ENCODE measurements around the gene ITPA. TPM values are rescaled to one million over a fixed set of nuclear protein-coding genes. Genes with fewer than 3 reads are reported as not detected.

The ITPA gene
- total and polyA plus RNA-seq, 2 of the 13 experiments (the other 11 are each of a cell fraction or from before 2014, with no cell fraction given) = 60.1 to 103 TPM

DNA sequence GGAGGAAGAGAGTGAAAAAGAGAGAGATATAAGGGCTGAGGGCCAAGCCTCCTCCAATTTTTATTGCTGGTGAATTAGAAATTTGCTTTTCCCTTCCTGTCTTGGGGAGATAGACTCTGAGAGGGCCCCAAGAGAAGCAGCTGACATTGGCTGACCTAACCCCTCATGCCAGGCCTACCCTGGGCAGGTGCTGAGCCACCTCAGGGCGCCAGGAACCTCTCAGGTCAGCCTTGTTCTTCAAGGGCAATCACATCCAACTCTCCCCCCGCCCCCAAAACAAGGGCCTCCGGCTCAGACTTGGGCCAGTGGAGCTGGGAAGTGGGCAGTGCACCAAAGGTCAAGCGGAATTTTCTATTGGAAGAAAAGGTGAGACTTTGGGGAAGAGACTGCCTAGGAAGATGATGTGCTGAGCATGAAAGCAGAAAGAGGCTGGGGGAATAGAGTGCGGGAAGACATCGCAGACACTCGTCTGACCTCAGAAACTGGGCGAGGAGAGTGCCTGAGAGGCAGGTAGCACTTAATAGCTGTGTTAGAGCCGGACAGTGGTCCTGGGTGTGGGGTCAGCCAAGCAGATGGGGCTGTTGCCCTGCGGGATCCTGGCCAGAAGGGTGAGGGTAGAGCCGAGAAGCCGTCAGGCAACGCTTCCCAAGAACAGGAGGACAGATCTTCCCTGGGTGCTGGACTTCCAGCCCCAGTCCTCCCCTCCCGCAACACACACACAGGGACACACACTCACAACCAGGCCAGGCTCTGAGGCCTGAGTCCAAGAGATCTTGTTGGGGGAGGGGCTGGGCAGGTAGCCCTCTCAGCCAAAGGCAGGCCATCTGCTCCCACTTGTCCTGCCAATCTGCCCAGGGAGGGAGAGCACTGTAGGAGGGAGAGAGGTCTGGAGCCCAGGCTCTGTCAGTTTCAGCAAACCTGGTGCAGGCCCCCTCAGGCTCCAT is 45.9 kb upstream of the ITPA start (continued):
- TF ChIP-seq ZNF350 (CRISPR knock-in tag; IDR thresholded peaks at IDR 0.05; ENCODE audit: borderline replicate concordance, low read depth) (no peak), LCORL (IDR thresholded peaks at IDR 0.05) (no peak), LCORL (CRISPR knock-in tag; IDR thresholded peaks at IDR 0.05) (0 out of 2 replicates have a peak, but pooled peaks have one; percentile 38), SYNCRIP (IDR thresholded peaks at IDR 0.05; ENCODE audit: insufficient read depth, low read depth, low read length) (no peak), NONO (IDR thresholded peaks at IDR 0.05) (no peak), NONO (CRISPR knock-in tag; conservative IDR thresholded peaks at IDR 0.05) (peak; percentile 32; the same call in 1 of the 2 replicates), ZNF790 (CRISPR knock-in tag; IDR thresholded peaks at IDR 0.05; ENCODE audit: borderline replicate concordance) (no peak), ZC3H4 (CRISPR knock-in tag; IDR thresholded peaks at IDR 0.05; ENCODE audit: borderline replicate concordance) (no peak), EED (CRISPR knock-in tag; IDR thresholded peaks at IDR 0.05) (no peak), CAMTA2 (CRISPR knock-in tag; IDR thresholded peaks at IDR 0.05; ENCODE audit: borderline replicate concordance) (peak; percentile 66; the same call in 1 of the 2 replicates), POGZ (CRISPR knock-in tag; IDR thresholded peaks at IDR 0.05) (no peak), ZNF776 (CRISPR knock-in tag; IDR thresholded peaks at IDR 0.05) (no peak), NBN (conservative IDR thresholded peaks at IDR 0.05) (no peak), SOX5 (CRISPR knock-in tag; IDR thresholded peaks at IDR 0.05; ENCODE audit: borderline replicate concordance) (no peak)
- TF ChIP-seq, protein P1, sequence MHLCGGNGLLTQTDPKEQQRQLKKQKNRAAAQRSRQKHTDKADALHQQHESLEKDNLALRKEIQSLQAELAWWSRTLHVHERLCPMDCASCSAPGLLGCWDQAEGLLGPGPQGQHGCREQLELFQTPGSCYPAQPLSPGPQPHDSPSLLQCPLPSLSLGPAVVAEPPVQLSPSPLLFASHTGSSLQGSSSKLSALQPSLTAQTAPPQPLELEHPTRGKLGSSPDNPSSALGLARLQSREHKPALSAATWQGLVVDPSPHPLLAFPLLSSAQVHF (CRISPR knock-in tag; IDR thresholded peaks at IDR 0.05) = no peak
- TF ChIP-seq, protein P2, sequence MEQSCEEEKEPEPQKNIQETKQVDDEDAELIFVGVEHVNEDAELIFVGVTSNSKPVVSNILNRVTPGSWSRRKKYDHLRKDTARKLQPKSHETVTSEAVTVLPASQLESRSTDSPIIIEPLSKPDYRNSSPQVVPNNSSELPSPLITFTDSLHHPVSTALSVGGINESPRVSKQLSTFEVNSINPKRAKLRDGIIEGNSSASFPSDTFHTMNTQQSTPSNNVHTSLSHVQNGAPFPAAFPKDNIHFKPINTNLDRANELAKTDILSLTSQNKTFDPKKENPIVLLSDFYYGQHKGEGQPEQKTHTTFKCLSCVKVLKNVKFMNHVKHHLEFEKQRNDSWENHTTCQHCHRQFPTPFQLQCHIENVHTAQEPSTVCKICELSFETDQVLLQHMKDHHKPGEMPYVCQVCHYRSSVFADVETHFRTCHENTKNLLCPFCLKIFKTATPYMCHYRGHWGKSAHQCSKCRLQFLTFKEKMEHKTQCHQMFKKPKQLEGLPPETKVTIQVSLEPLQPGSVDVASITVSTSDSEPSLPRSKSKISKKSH (CRISPR knock-in tag; IDR thresholded peaks at IDR 0.05; ENCODE audit: borderline replicate concordance) = 0 out of 2 replicates have a peak, but pooled peaks have one; percentile 8
- TF ChIP-seq, protein P3, sequence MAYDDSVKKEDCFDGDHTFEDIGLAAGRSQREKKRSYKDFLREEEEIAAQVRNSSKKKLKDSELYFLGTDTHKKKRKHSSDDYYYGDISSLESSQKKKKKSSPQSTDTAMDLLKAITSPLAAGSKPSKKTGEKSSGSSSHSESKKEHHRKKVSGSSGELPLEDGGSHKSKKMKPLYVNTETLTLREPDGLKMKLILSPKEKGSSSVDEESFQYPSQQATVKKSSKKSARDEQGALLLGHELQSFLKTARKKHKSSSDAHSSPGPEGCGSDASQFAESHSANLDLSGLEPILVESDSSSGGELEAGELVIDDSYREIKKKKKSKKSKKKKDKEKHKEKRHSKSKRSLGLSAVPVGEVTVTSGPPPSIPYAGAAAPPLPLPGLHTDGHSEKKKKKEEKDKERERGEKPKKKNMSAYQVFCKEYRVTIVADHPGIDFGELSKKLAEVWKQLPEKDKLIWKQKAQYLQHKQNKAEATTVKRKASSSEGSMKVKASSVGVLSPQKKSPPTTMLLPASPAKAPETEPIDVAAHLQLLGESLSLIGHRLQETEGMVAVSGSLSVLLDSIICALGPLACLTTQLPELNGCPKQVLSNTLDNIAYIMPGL (CRISPR knock-in tag; IDR thresholded peaks at IDR 0.05; ENCODE audit: borderline replicate concordance in 1 of 2, low read depth in 1 of 2) = no peak
- TF ChIP-seq, protein P4, sequence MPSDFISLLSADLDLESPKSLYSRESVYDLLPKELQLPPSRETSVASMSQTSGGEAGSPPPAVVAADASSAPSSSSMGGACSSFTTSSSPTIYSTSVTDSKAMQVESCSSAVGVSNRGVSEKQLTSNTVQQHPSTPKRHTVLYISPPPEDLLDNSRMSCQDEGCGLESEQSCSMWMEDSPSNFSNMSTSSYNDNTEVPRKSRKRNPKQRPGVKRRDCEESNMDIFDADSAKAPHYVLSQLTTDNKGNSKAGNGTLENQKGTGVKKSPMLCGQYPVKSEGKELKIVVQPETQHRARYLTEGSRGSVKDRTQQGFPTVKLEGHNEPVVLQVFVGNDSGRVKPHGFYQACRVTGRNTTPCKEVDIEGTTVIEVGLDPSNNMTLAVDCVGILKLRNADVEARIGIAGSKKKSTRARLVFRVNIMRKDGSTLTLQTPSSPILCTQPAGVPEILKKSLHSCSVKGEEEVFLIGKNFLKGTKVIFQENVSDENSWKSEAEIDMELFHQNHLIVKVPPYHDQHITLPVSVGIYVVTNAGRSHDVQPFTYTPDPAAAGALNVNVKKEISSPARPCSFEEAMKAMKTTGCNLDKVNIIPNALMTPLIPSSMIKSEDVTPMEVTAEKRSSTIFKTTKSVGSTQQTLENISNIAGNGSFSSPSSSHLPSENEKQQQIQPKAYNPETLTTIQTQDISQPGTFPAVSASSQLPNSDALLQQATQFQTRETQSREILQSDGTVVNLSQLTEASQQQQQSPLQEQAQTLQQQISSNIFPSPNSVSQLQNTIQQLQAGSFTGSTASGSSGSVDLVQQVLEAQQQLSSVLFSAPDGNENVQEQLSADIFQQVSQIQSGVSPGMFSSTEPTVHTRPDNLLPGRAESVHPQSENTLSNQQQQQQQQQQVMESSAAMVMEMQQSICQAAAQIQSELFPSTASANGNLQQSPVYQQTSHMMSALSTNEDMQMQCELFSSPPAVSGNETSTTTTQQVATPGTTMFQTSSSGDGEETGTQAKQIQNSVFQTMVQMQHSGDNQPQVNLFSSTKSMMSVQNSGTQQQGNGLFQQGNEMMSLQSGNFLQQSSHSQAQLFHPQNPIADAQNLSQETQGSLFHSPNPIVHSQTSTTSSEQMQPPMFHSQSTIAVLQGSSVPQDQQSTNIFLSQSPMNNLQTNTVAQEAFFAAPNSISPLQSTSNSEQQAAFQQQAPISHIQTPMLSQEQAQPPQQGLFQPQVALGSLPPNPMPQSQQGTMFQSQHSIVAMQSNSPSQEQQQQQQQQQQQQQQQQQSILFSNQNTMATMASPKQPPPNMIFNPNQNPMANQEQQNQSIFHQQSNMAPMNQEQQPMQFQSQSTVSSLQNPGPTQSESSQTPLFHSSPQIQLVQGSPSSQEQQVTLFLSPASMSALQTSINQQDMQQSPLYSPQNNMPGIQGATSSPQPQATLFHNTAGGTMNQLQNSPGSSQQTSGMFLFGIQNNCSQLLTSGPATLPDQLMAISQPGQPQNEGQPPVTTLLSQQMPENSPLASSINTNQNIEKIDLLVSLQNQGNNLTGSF (CRISPR knock-in tag; IDR thresholded peaks at IDR 0.05) = no peak

Data from HepG2 (cell line).